Activated CD8-positive, alpha-beta T cell treated with anti-CD3 and anti-CD28 coated beads for 36 hours (primary cell): ENCODE measurements around the gene NUP210L. TPM values are rescaled to one million over a fixed set of nuclear protein-coding genes. Genes with fewer than 3 reads are reported as not detected.

Experiments
- ATAC-seq: fragments of 200-7000 bp; cut with Tn5 transposase; one replicate; pipeline ENCODE4 v1.10.0; 2021; ENCODE audit warnings: mild to moderate bottlenecking, moderate library complexity
- CTCF ChIA-PET: fragments of 350-600 bp; sonication (Branson Sonifier 250); formaldehyde crosslinking; loops from one replicate; lab custom pipeline; 2021; ENCODE audit warnings: antibody characterized with exemption; lab: Charles Lee
- POLR2A ChIA-PET: fragments of 350-600 bp; sonication (Branson Sonifier 250); formaldehyde crosslinking; loops from one replicate; lab custom pipeline; 2021; ENCODE audit warnings: antibody characterized with exemption; lab: Charles Lee
- DNase-seq: peaks from one replicate; pipeline ENCODE4 v3.0.0-alpha.2; 2020
- H3K27ac Mint-ChIP-seq: one replicate; pipeline ENCODE4 v1.8.0; 2021; ENCODE audit warnings: mild to moderate bottlenecking, mixed read lengths
- H3K27me3 Mint-ChIP-seq: one replicate; pipeline ENCODE4 v1.8.0; 2021; ENCODE audit warnings: mixed read lengths
- H3K36me3 Mint-ChIP-seq: one replicate; pipeline ENCODE4 v1.8.0; 2021; ENCODE audit warnings: low read depth, mixed read lengths
- H3K4me1 Mint-ChIP-seq: one replicate; pipeline ENCODE4 v1.8.0; 2021; ENCODE audit warnings: low read depth, mixed read lengths
- H3K4me3 Mint-ChIP-seq: one replicate; pipeline ENCODE4 v1.8.0; 2021; ENCODE audit warnings: mild to moderate bottlenecking, moderate library complexity, mixed read lengths
- H3K9me3 Mint-ChIP-seq: one replicate; pipeline ENCODE4 v1.8.0; 2021; ENCODE audit warnings: mixed read lengths
- intact Hi-C: fragments of 100-400 bp; cut with micrococcal nuclease; formaldehyde crosslinking; loops from one replicate; pipeline ENCODE4 v1.10.0; 2022
- total RNA-seq, 2 experiments: library from RNA; stranded (reverse); gene quantifications; one replicate each; pipeline ENCODE4 v1.2.3, GENCODE V29; 2021
- TF ChIP-seq, protein P1 (sequence below): fragments of 200-600 bp; IDR thresholded peaks from one replicate; pipeline ENCODE4 v1.8.0; 2022; ENCODE audit warnings: antibody characterized with exemption, mild to moderate bottlenecking

NUP210L gene
- total RNA-seq, 2 experiments from 2014 or later, result 0.07 TPM; not detected in 1

DNA sequence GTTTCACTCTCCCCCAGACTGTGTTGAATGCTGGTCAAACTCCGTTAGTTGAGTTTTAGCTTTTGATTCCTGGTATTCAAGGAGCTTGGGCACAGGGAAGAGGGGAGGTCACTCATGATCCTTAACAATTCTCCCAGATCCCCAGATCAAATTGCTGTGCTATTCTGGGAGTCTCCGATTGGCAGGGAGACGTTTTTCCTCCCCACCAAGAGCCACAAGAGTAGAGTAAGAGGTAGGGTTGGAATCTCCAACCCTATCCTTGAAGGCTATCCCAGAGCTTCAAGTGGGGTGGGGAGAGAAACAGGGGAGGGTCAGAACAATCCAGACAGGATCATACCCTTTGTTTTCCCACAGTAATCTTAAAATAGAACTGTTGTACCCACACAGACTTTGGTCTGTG lies 37.6 kb upstream of the NUP210L start:
- no peaks in the 10 kb centered on the region for H3K36me3 Mint-ChIP-seq
- H3K9me3 Mint-ChIP-seq, result no peaks in the 10 kb centered on the region
- intact Hi-C loops, result no loop called here
- peaks cover 16% of the 10 kb centered on the region for H3K27me3 Mint-ChIP-seq
- peaks cover 5% of the 10 kb centered on the region for H3K4me1 Mint-ChIP-seq
- DNase-seq (no peak), ATAC-seq (no peak)
- no peak overlapping the region for H3K4me3 Mint-ChIP-seq
- TF ChIP-seq, protein P1, sequence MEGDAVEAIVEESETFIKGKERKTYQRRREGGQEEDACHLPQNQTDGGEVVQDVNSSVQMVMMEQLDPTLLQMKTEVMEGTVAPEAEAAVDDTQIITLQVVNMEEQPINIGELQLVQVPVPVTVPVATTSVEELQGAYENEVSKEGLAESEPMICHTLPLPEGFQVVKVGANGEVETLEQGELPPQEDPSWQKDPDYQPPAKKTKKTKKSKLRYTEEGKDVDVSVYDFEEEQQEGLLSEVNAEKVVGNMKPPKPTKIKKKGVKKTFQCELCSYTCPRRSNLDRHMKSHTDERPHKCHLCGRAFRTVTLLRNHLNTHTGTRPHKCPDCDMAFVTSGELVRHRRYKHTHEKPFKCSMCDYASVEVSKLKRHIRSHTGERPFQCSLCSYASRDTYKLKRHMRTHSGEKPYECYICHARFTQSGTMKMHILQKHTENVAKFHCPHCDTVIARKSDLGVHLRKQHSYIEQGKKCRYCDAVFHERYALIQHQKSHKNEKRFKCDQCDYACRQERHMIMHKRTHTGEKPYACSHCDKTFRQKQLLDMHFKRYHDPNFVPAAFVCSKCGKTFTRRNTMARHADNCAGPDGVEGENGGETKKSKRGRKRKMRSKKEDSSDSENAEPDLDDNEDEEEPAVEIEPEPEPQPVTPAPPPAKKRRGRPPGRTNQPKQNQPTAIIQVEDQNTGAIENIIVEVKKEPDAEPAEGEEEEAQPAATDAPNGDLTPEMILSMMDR, result no peak
- POLR2A ChIA-PET, result interaction anchor here (0.6 to 2.0 kb wide), 7 partner anchors 11 to 215 kb away, joined by 3 to 7 read pairs (median 3); partner anchors contain the start of genes JTB and UBAP2L
- CTCF ChIA-PET, result interaction anchor here (1.0 to 1.4 kb wide), 4 partner anchors 71 to 143 kb away, joined by 3 to 7 read pairs (median 4); no protein-coding TSS in a partner anchor
- no peak overlapping the region for H3K27ac Mint-ChIP-seq

DNA sequence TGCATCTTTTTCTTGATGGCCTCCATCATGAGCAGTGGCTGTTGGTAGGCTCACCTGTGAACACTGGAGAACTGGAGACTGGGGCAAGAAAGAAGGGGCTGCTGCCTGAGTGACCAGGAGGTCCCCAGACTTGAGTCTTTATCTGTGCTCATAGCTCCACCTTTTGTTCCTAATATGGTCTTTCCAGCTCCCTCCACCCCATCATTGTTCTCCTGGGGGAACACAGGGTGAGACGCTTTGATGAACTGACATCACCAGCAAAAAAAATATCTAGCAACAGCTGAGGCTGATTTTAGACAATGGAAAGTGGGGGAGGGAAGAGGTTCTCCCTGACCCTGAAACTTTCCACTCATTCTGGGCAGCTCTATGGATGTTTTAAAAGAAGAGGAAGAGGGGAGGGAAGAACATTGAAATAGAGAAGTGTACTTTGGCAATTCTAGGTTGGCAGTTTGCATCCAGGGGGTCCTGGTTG lies 37.2 kb upstream of the NUP210L start, which contains the start of gene TPM3:
Gene TPM3, minus strand, starts transcription at position 111 of the 472 bp plus-strand sequence. Its CDS starts 82 bp downstream, at position 29.
- TF ChIP-seq, protein P1, result no peak
- H3K36me3 Mint-ChIP-seq, result no peaks in the 10 kb centered on the region
- peaks cover 16% of the 10 kb centered on the region for H3K27me3 Mint-ChIP-seq
- H3K4me3 Mint-ChIP-seq, result no peak within 1 kb of the TSS
- ChIA-PET POLR2A (interaction anchor here (0.6 to 2.0 kb wide), 8 partner anchors 10 to 214 kb away, joined by 3 to 7 read pairs (median 3); partner anchors contain the start of genes JTB and UBAP2L), CTCF (interaction anchor here (1.0 to 1.4 kb wide), 4 partner anchors 72 to 143 kb away, joined by 3 to 7 read pairs (median 4); no protein-coding TSS in a partner anchor)
- H3K27ac Mint-ChIP-seq, result peak within 1 kb of the TSS; percentile 20
- DNase-seq (no peak), ATAC-seq (peak; percentile 20)
- H3K4me1 Mint-ChIP-seq, result peaks cover 5% of the 10 kb centered on the region
- intact Hi-C loops, result no loop called here
- no peaks in the 10 kb centered on the region for H3K9me3 Mint-ChIP-seq

DNA sequence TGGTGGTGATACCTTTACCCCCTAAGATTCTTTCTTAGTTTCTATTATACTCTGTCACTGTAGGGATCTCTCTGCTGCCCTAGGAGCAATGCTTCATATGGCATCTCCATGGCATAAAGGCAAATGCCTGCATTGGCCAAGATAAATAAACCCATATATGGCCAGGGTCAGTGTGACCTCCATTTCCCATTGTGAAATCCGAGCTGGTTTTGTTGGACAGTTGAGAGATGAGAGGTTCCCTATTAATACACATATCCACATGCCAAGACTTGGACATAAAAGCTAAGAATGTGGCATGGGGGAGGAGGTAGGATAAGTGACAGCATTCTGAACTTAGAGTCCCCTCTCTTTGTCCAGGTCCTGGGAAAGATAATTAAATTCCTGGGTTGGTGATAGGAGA lies 35.7 kb upstream of the NUP210L start:
- Mint-ChIP-seq H3K4me3 (no peak overlapping the region), H3K36me3 (no peaks in the 10 kb centered on the region), H3K27me3 (peaks cover 16% of the 10 kb centered on the region), H3K27ac (no peak overlapping the region), H3K9me3 (no peaks in the 10 kb centered on the region), H3K4me1 (peaks cover 12% of the 10 kb centered on the region)
- intact Hi-C loops, result no loop called here
- ChIA-PET POLR2A (no interaction called here), CTCF (interaction anchor here (1.0 kb wide), 1 partner anchor 9 kb away, joined by 6 read pairs; no protein-coding TSS in a partner anchor)
- DNase-seq, result no peak
- TF ChIP-seq, protein P1, result no peak
- no peak for ATAC-seq

DNA sequence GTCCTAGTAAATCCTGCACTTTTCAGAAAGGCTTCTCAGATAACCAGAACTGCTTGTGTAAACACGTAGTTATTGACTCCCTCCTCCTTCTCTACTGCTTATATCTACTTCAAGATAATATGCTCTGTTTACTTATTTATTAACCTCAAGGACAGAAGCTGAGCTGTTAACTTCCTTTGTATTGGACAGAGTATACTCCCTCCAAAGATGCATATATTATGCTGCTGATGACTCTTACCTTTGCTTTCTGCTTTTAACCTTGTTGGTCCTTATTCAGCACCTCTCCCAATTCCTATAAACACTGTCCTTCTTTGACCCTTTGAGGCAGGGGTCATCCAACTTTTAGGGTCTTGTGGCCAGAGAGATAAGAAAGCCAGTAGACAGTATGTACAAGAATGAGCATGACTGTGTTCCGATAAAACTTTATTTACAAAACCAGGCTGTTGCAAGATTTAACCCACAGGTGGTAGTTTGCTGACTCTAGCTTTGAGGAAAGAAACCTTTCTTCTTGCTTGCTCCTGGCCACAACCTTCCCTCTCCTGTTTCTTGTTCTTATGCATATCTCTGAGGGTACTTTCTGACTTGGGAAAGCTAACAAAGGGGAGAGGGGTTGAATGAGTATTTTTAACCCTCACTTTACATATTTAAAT lies 32.1 kb upstream of the NUP210L start:
- ChIA-PET POLR2A (no interaction called here), CTCF (interaction anchor here (0.9 to 1.4 kb wide), 2 partner anchors 12 to 23 kb away, joined by 3 read pairs; no protein-coding TSS in a partner anchor)
- DNase-seq (no peak), ATAC-seq (no peak)
- Mint-ChIP-seq H3K36me3 (peaks cover 3% of the 10 kb centered on the region), H3K9me3 (no peaks in the 10 kb centered on the region), H3K27ac (no peak overlapping the region), H3K4me1 (peaks cover 9% of the 10 kb centered on the region), H3K4me3 (no peak overlapping the region), H3K27me3 (peaks cover 2% of the 10 kb centered on the region)
- intact Hi-C loops, result no loop called here
- TF ChIP-seq, protein P1, result no peak

GRCh38 chr1:154186177-154186576 lies 31.3 kb upstream of the NUP210L start:
- TF ChIP-seq, protein P1, result peak; percentile 80
- H3K4me3 Mint-ChIP-seq, result no peak overlapping the region
- DNase-seq (peak; percentile 91), ATAC-seq (no peak)
- H3K27me3 Mint-ChIP-seq, result peaks cover 2% of the 10 kb centered on the region
- H3K9me3 Mint-ChIP-seq, result no peaks in the 10 kb centered on the region
- H3K27ac Mint-ChIP-seq, result no peak overlapping the region
- POLR2A ChIA-PET, result no interaction called here
- peaks cover 13% of the 10 kb centered on the region for H3K4me1 Mint-ChIP-seq
- peaks cover 11% of the 10 kb centered on the region for H3K36me3 Mint-ChIP-seq
- intact Hi-C loops, result no loop called here
- CTCF ChIA-PET, result interaction anchor here (1.0 to 1.4 kb wide), 2 partner anchors 13 kb away, joined by 3 read pairs; no protein-coding TSS in a partner anchor
